Adrenal gland (tissue), 5 donors: ENCODE measurements around the gene OR1N1.

Experiments
- CTCF ChIP-seq, 6 experiments: fragments of 450-650 bp in 4 of 6; fragments of 200-600 bp in 2 of 6; sonication (generic) in 1 of 6; IDR thresholded peaks; 1 replicate in 5 of 6; 2 replicates in 1 of 6; pipeline versions ENCODE4 v1.5.1 to v1.8.0; 2016 to 2021; ENCODE audit warnings: antibody characterized with exemption in 6 of 6, mild to moderate bottlenecking in 2 of 6, moderate library complexity in 1 of 6
- POLR2A ChIP-seq, 2 donors: fragments of 450-650 bp; IDR thresholded peaks; one replicate each; pipeline ENCODE4 v1.6.1; 2017; ENCODE audit warnings: antibody characterized with exemption in 2 of 2, mild to moderate bottlenecking in 2 of 2, moderate library complexity in 1 of 2
- donor health status: DM: no; HTN: no; CAD: no.

GRCh38 chr9:122536134-122536533 is 9.0 kb upstream of the OR1N1 start:
- TF ChIP-seq CTCF (IDR thresholded peaks at IDR 0.05) (no peak), POLR2A (IDR thresholded peaks at IDR 0.05) (no peak)
